Measurements from ENCODE around the gene TBCD. TPM values are rescaled to one million over a fixed set of nuclear protein-coding genes. Genes with fewer than 3 reads are reported as not detected.
A peak's percentile ranks its signal among the peaks of the same experiment; 100 is the strongest.

The TBCD gene
- total RNA-seq, 2 experiments from 2014 or later, result 87.8 to 145 TPM

- intact Hi-C loops (cut with micrococcal nuclease; ENCODE audit: unreplicated experiment), result no loop called here
- TF ChIP-seq EZH2phosphoT487 (IDR thresholded peaks at IDR 0.05; ENCODE audit: borderline replicate concordance, low read depth, low read length) (no peak), CTCF (conservative IDR thresholded peaks at IDR 0.05; ENCODE audit: low read length) (no peak)
- POLR2A ChIA-PET, result interaction anchor here (0.6 kb wide), 1 partner anchor 752 kb away, joined by 3 read pairs; no protein-coding TSS in a partner anchor
These were observed 141.9 kb downstream of the TBCD start for GRCh38 chr17:82893779-82894178.

GRCh38 chr17:82894389-82894788 is 142.5 kb downstream of the TBCD start:
- Histone ChIP-seq H3K9me3 (ENCODE audit: low read length) (no peaks in the 10 kb centered on the region), H3K79me2 (ENCODE audit: insufficient read depth, low read depth, low read length) (no peaks in the 10 kb centered on the region), H3K4me3 (ENCODE audit: low read depth, low read length, poor library complexity, severe bottlenecking) (no peak overlapping the region), H4K20me1 (ENCODE audit: insufficient read depth, low read length) (no peaks in the 10 kb centered on the region), H3K27ac (ENCODE audit: low read depth, low read length, poor library complexity, severe bottlenecking) (no peak overlapping the region), H2AFZ (ENCODE audit: low read length) (no peak overlapping the region), H3K4me1 (ENCODE audit: insufficient read depth, low read length, poor library complexity, severe bottlenecking) (peaks cover 17% of the 10 kb centered on the region), H3K9me2 (ENCODE audit: insufficient read depth, low read length) (no peaks in the 10 kb centered on the region), H3K36me3 (ENCODE audit: insufficient read depth, low read length) (peaks cover 39% of the 10 kb centered on the region), H3K4me2 (ENCODE audit: low read length) (0 out of 2 replicates have a peak overlapping the region, but pooled peaks have one; percentile 1)
- ChIA-PET POLR2A (no interaction called here), CTCF (ENCODE audit: unreplicated experiment) (no interaction called here)
- no peak for DNase-seq (ENCODE audit: low spot score)
- TF ChIP-seq CTCF (conservative IDR thresholded peaks at IDR 0.05; ENCODE audit: low read length) (no peak), EZH2phosphoT487 (IDR thresholded peaks at IDR 0.05; ENCODE audit: borderline replicate concordance, low read depth, low read length) (no peak)
- intact Hi-C loops (cut with micrococcal nuclease; ENCODE audit: unreplicated experiment), result no loop called here
- no TSS peak for BruUV-seq (replicated peaks)

More at GRCh38 chr17:82893779-82894178, 141.9 kb downstream of the TBCD start:
- Histone ChIP-seq H3K9me2 (ENCODE audit: insufficient read depth, low read length) (no peaks in the 10 kb centered on the region), H3K4me3 (ENCODE audit: low read depth, low read length, poor library complexity, severe bottlenecking) (no peak overlapping the region), H3K79me2 (ENCODE audit: insufficient read depth, low read depth, low read length) (no peaks in the 10 kb centered on the region), H3K27ac (ENCODE audit: low read depth, low read length, poor library complexity, severe bottlenecking) (no peak overlapping the region), H2AFZ (ENCODE audit: low read length) (no peak overlapping the region), H3K4me1 (ENCODE audit: insufficient read depth, low read length, poor library complexity, severe bottlenecking) (peaks cover 17% of the 10 kb centered on the region), H3K36me3 (ENCODE audit: insufficient read depth, low read length) (peaks cover 38% of the 10 kb centered on the region), H4K20me1 (ENCODE audit: insufficient read depth, low read length) (no peaks in the 10 kb centered on the region), H3K4me2 (ENCODE audit: low read length) (0 out of 2 replicates have a peak overlapping the region, but pooled peaks have one; percentile 1), H3K9me3 (ENCODE audit: low read length) (no peaks in the 10 kb centered on the region)
- no peak for DNase-seq (ENCODE audit: low spot score)
- CTCF ChIA-PET (ENCODE audit: unreplicated experiment), result no interaction called here
- BruUV-seq (replicated peaks), result no TSS peak

- Histone ChIP-seq H4K20me1 (ENCODE audit: insufficient read depth, low read length) (no peaks in the 10 kb centered on the region), H3K27ac (ENCODE audit: low read depth, low read length, poor library complexity, severe bottlenecking) (no peak overlapping the region), H3K4me3 (ENCODE audit: low read depth, low read length, poor library complexity, severe bottlenecking) (no peak overlapping the region), H3K9me3 (ENCODE audit: low read length) (no peaks in the 10 kb centered on the region), H3K79me2 (ENCODE audit: insufficient read depth, low read depth, low read length) (no peaks in the 10 kb centered on the region), H3K4me1 (ENCODE audit: insufficient read depth, low read length, poor library complexity, severe bottlenecking) (peaks cover 17% of the 10 kb centered on the region), H3K36me3 (ENCODE audit: insufficient read depth, low read length) (peaks cover 34% of the 10 kb centered on the region), H3K4me2 (ENCODE audit: low read length) (no peak overlapping the region), H3K9me2 (ENCODE audit: insufficient read depth, low read length) (no peaks in the 10 kb centered on the region), H2AFZ (ENCODE audit: low read length) (no peak overlapping the region)
- CTCF ChIA-PET (ENCODE audit: unreplicated experiment), result no interaction called here
- TF ChIP-seq CTCF (conservative IDR thresholded peaks at IDR 0.05; ENCODE audit: low read length) (no peak), EZH2phosphoT487 (IDR thresholded peaks at IDR 0.05; ENCODE audit: borderline replicate concordance, low read depth, low read length) (no peak)
- no peak for DNase-seq (ENCODE audit: low spot score)
- intact Hi-C loops (cut with micrococcal nuclease; ENCODE audit: unreplicated experiment), result no loop called here
- POLR2A ChIA-PET, result interaction anchor here (1.3 kb wide), 1 partner anchor 10 kb away, joined by 4 read pairs; no protein-coding TSS in a partner anchor
- BruUV-seq (replicated peaks), result no TSS peak
These were observed 143.2 kb downstream of the TBCD start for GRCh38 chr17:82895087-82895486.

Data from OCI-LY7 (cell line).